ENCODE results near the gene ZEB2.

DNA sequence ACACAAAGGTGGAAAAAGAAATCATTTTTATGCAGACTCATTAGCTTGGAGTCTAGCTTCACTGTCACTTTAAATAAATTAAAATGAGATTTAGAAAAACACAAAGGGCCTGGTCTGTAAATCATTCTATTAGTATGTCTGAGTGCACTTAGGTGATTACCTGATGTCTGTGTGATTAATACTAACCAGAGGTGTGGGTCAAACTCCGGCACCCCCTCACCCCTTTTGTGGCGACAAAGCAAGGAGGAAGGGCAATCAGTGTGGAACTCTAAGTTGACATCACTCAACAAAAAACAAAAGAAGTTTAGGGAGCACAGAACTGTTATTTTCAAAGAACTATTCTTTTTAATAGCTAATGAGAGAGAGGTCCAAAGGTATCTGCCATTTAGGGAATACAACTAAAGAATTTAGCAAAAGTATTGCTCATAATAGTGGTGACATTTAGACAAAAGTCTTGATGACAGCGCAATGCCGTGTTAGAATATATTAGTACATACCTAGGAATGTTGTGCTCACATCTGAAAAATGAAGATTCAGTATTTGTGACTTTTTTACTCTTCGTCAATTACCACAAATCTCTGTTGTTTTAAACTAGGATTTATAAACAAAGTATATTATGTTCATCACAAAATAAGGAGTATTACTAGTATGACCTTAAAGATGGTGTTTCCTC is 66.3 kb downstream of the ZEB2 start:
- TF ChIP-seq, protein P1, sequence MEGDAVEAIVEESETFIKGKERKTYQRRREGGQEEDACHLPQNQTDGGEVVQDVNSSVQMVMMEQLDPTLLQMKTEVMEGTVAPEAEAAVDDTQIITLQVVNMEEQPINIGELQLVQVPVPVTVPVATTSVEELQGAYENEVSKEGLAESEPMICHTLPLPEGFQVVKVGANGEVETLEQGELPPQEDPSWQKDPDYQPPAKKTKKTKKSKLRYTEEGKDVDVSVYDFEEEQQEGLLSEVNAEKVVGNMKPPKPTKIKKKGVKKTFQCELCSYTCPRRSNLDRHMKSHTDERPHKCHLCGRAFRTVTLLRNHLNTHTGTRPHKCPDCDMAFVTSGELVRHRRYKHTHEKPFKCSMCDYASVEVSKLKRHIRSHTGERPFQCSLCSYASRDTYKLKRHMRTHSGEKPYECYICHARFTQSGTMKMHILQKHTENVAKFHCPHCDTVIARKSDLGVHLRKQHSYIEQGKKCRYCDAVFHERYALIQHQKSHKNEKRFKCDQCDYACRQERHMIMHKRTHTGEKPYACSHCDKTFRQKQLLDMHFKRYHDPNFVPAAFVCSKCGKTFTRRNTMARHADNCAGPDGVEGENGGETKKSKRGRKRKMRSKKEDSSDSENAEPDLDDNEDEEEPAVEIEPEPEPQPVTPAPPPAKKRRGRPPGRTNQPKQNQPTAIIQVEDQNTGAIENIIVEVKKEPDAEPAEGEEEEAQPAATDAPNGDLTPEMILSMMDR (IDR thresholded peaks at IDR 0.05): no peak
- TF ChIP-seq POLR2A (IDR thresholded peaks at IDR 0.05): no peak
- TF ChIP-seq EP300 (IDR thresholded peaks at IDR 0.05): no peak

Data from ovary (tissue), 3 donors.